Subcutaneous abdominal adipose tissue (tissue), 5 donors: Measurements from ENCODE around the gene NKX1-2.
A peak's percentile ranks its signal among the peaks of the same experiment; 100 is the strongest.

Source experiments
- H3K27ac ChIP-seq: one replicate; pipeline ENCODE4 v1.7.0; 2013; ENCODE audit warnings: low read depth, mild to moderate bottlenecking, inconsistent platforms, low read length, moderate library complexity
- H3K27me3 ChIP-seq, 5 donors: one replicate each; pipeline ENCODE4 v1.7.0; 2013; ENCODE audit warnings: low read length in 5 of 5, inconsistent platforms in 1 of 5; ENCODE audit not compliant: control insufficient read depth in 5 of 5, insufficient read depth in 4 of 5
- H3K36me3 ChIP-seq, 5 donors: one replicate each; pipeline ENCODE4 v1.7.0; 2013; ENCODE audit warnings: low read length in 5 of 5; ENCODE audit not compliant: control insufficient read depth in 5 of 5, insufficient read depth in 5 of 5
- H3K4me1 ChIP-seq, 5 donors: one replicate each; pipeline ENCODE4 v1.7.0; 2013; ENCODE audit warnings: low read length in 5 of 5, mild to moderate bottlenecking in 3 of 5, moderate library complexity in 1 of 5; ENCODE audit not compliant: control insufficient read depth in 5 of 5, insufficient read depth in 5 of 5
- H3K4me3 ChIP-seq, 5 donors: one replicate each; pipeline ENCODE4 v1.7.0; 2013; ENCODE audit warnings: low read length in 5 of 5, low read depth in 1 of 5
- H3K9ac ChIP-seq, 5 donors: one replicate each; pipeline ENCODE4 v1.7.0; 2013; ENCODE audit warnings: low read length in 5 of 5, mild to moderate bottlenecking in 4 of 5, moderate library complexity in 3 of 5
- H3K9me3 ChIP-seq, 5 donors: one replicate each; pipeline ENCODE4 v1.7.0; 2013; ENCODE audit warnings: low read length in 5 of 5; ENCODE audit not compliant: control insufficient read depth in 5 of 5
- donor health status: healthy.
- donor health status: healthy.
- donor health status: healthy.
- donor health status: healthy.
- donor health status: healthy.

Gene NKX1-2

GRCh38 chr10:124419635-124420034, 30.2 kb downstream of the NKX1-2 start:
- Histone ChIP-seq H3K4me3 (peak overlapping the region in 1 of 5 donors; percentile 71), H3K27ac (no peak overlapping the region), H3K36me3 (no peaks in the 10 kb centered on the region), H3K9ac (no peak overlapping the region), H3K4me1 (peaks cover 0 to 40% (median 34%) of the 10 kb centered on the region in 5 donors), H3K9me3 (no peaks in the 10 kb centered on the region), H3K27me3 (peaks cover 4 to 11% (median 7%) of the 10 kb centered on the region in 5 donors)

GRCh38 chr10:124418726-124419501, 30.9 kb downstream of the NKX1-2 start, which contains the start of gene OAT:
Gene OAT, minus strand, starts transcription at chr10:124418923. Its CDS starts 6,752 bp downstream, at chr10:124412171.
- peak within 1 kb of the TSS in 4 of 5 donors; percentile 68 to 73 (median 69) for H3K9ac ChIP-seq
- no peaks in the 10 kb centered on the region for H3K36me3 ChIP-seq
- peaks cover 3 to 11% (median 4%) of the 10 kb centered on the region in 5 donors for H3K27me3 ChIP-seq
- H3K27ac ChIP-seq, result peak within 1 kb of the TSS; percentile 57
- peaks cover 0 to 47% (median 41%) of the 10 kb centered on the region in 5 donors for H3K4me1 ChIP-seq
- H3K4me3 ChIP-seq, result peak within 1 kb of the TSS; percentile 64 to 82 (median 72)
- H3K9me3 ChIP-seq, result no peaks in the 10 kb centered on the region

GRCh38 chr10:124417895-124418725, 31.7 kb downstream of the NKX1-2 start:
- Histone ChIP-seq H3K4me3 (peak overlapping the region; percentile 64 to 82 (median 72)), H3K27ac (peak overlapping the region; percentile 57), H3K9ac (peak overlapping the region in 4 of 5 donors; percentile 68 to 73 (median 69)), H3K9me3 (no peaks in the 10 kb centered on the region), H3K27me3 (peaks cover 3 to 11% (median 4%) of the 10 kb centered on the region in 5 donors), H3K36me3 (no peaks in the 10 kb centered on the region), H3K4me1 (peaks cover 0 to 51% (median 46%) of the 10 kb centered on the region in 5 donors)

- Histone ChIP-seq H3K36me3 (peaks cover 0 to 2% (median 0%) of the 10 kb centered on the region in 5 donors), H3K4me1 (peaks cover 0 to 51% (median 46%) of the 10 kb centered on the region in 5 donors), H3K9me3 (no peaks in the 10 kb centered on the region), H3K27me3 (peaks cover 0 to 9% (median 0%) of the 10 kb centered on the region in 5 donors), H3K9ac (no peak overlapping the region), H3K4me3 (no peak overlapping the region), H3K27ac (no peak overlapping the region)
Observed at GRCh38 chr10:124416733-124417132, 33.1 kb downstream of the NKX1-2 start.

- Histone ChIP-seq H3K36me3 (peaks cover 0 to 5% (median 0%) of the 10 kb centered on the region in 5 donors), H3K4me1 (peaks cover 0 to 54% (median 47%) of the 10 kb centered on the region in 5 donors), H3K4me3 (no peak overlapping the region), H3K27ac (peak overlapping the region; percentile 18), H3K9ac (peak overlapping the region in 1 of 5 donors; percentile 9), H3K27me3 (no peaks in the 10 kb centered on the region), H3K9me3 (no peaks in the 10 kb centered on the region)
Observed at GRCh38 chr10:124415210-124415609, 34.6 kb downstream of the NKX1-2 start.

- Histone ChIP-seq H3K27ac (peak overlapping the region; percentile 66), H3K4me3 (no peak overlapping the region), H3K36me3 (peaks cover 0 to 5% (median 2%) of the 10 kb centered on the region in 5 donors), H3K4me1 (peaks cover 0 to 54% (median 45%) of the 10 kb centered on the region in 5 donors), H3K27me3 (no peaks in the 10 kb centered on the region), H3K9ac (no peak overlapping the region), H3K9me3 (no peaks in the 10 kb centered on the region)
Observed at GRCh38 chr10:124414076-124414475, 35.8 kb downstream of the NKX1-2 start.

- Histone ChIP-seq H3K27me3 (no peaks in the 10 kb centered on the region), H3K9ac (no peak overlapping the region), H3K9me3 (no peaks in the 10 kb centered on the region), H3K36me3 (peaks cover 16 to 28% (median 21%) of the 10 kb centered on the region in 5 donors), H3K4me1 (peaks cover 0 to 20% (median 11%) of the 10 kb centered on the region in 5 donors), H3K4me3 (no peak overlapping the region), H3K27ac (no peak overlapping the region)
Observed at GRCh38 chr10:124409696-124410095, 40.1 kb downstream of the NKX1-2 start.

GRCh38 chr10:124408357-124408756, 41.5 kb downstream of the NKX1-2 start:
- Histone ChIP-seq H3K9me3 (no peaks in the 10 kb centered on the region), H3K36me3 (peaks cover 21 to 34% (median 28%) of the 10 kb centered on the region in 5 donors), H3K27me3 (no peaks in the 10 kb centered on the region), H3K4me3 (no peak overlapping the region), H3K4me1 (peaks cover 0 to 8% (median 7%) of the 10 kb centered on the region in 5 donors), H3K9ac (no peak overlapping the region), H3K27ac (no peak overlapping the region)

- Histone ChIP-seq H3K27ac (no peak overlapping the region), H3K9me3 (no peaks in the 10 kb centered on the region), H3K4me1 (peaks cover 0 to 8% (median 7%) of the 10 kb centered on the region in 5 donors), H3K27me3 (no peaks in the 10 kb centered on the region), H3K36me3 (peaks cover 28 to 43% (median 35%) of the 10 kb centered on the region in 5 donors), H3K4me3 (no peak overlapping the region), H3K9ac (no peak overlapping the region)
Observed at GRCh38 chr10:124407456-124407855, 42.4 kb downstream of the NKX1-2 start.
